Heart left ventricle (tissue), 16 donors: ENCODE data around the gene GPRIN3. TPM values are rescaled to one million over a fixed set of nuclear protein-coding genes. Genes with fewer than 3 reads are reported as not detected.

Experiments used
- ATAC-seq, 4 donors: fragments of 200-7000 bp; cut with Tn5 transposase; one replicate each; pipeline ENCODE4 v1.9.1; 2020 to 2022; ENCODE audit warnings: moderate library complexity in 4 of 4, mild to moderate bottlenecking in 3 of 4, moderate number of reproducible peaks in 1 of 4
- DNase-seq, 5 donors: peaks; one replicate each; pipeline ENCODE4 v3.0.0-alpha.2; 2020
- H3K27ac ChIP-seq, 12 donors: fragments of 200-600 bp; sonication (generic) in 4 of 12; one replicate each; pipeline versions ENCODE4 v1.5.0 to v1.8.0; 2016 to 2022; ENCODE audit warnings: mild to moderate bottlenecking in 2 of 12
- H3K27me3 ChIP-seq, 9 donors: fragments of 200-600 bp; sonication (generic) in 2 of 9; one replicate each; pipeline versions ENCODE4 v1.5.1 to v1.8.0; 2016 to 2022; ENCODE audit warnings: mild to moderate bottlenecking in 3 of 9
- H3K36me3 ChIP-seq, 9 donors: fragments of 200-600 bp; sonication (generic) in 2 of 9; one replicate each; pipeline versions ENCODE4 v1.5.0 to v1.8.0; 2018 to 2022; ENCODE audit warnings: mild to moderate bottlenecking in 2 of 9
- H3K4me1 ChIP-seq, 12 donors: fragments of 200-600 bp; sonication (generic) in 4 of 12; one replicate each; pipeline versions ENCODE4 v1.5.0 to v1.8.0; 2016 to 2022; ENCODE audit warnings: mild to moderate bottlenecking in 3 of 12
- H3K4me3 ChIP-seq, 12 donors: fragments of 200-600 bp; sonication (generic) in 4 of 12; one replicate each; pipeline versions ENCODE4 v1.5.0 to v1.8.0; 2017 to 2022; ENCODE audit warnings: mild to moderate bottlenecking in 9 of 12, moderate library complexity in 4 of 12
- H3K9me3 ChIP-seq, 12 donors: fragments of 200-600 bp; sonication (generic) in 4 of 12; one replicate each; pipeline versions ENCODE4 v1.5.0 to v1.8.0; 2016 to 2022; ENCODE audit warnings: mild to moderate bottlenecking in 1 of 12
- CTCF ChIP-seq, 12 donors: fragments of 200-600 bp; sonication (generic) in 4 of 12; IDR thresholded peaks; one replicate each; pipeline versions ENCODE4 v1.5.0 to v1.8.0; 2018 to 2022; ENCODE audit warnings: antibody characterized with exemption in 12 of 12, mild to moderate bottlenecking in 5 of 12
- POLR2A ChIP-seq, 2 donors: fragments of 450-650 bp; IDR thresholded peaks; one replicate each; pipeline ENCODE4 v1.6.1; 2017; ENCODE audit warnings: antibody characterized with exemption in 2 of 2, mild to moderate bottlenecking in 2 of 2, moderate library complexity in 2 of 2
- WGBS, 4 donors: extraction: QIAGEN DNeasy Blood & Tissue Kit in 2 of 4; methylation state at CpG; one replicate each; pipeline versions ENCODE4 v1.1.5 to v1.1.7; 2013 to 2018; 5-methylcytosine and 5-hydroxymethylcytosine counted together
- intact Hi-C, 10 donors: fragments of 100-400 bp; cut with DNase I; formaldehyde crosslinking; loops; one replicate each; pipeline versions ENCODE4 v1.11.1 to v1.14.2; 2022
- long read RNA-seq, 3 donors: library from polyadenylated mRNA; unstranded; transcript quantifications; one replicate each; pipeline ENCODE4 v2.0.0, GENCODE V29; 2020 to 2021
- polyA plus RNA-seq, 2 donors: library from polyadenylated mRNA; stranded (reverse); fragments of 200-250 nt; gene quantifications; one replicate each; pipeline ENCODE4 v1.2.3, GENCODE V29; 2013
- total RNA-seq, 9 donors: library from RNA; depleted of rRNA in 2 of 9; stranded (reverse); fragments of >200 nt in 2 of 9; fragmentation: NEBNext Ultra II Directional in 3 of 9; extraction: Animal tissue kit (Norgen Biotek cat#: 25700) in 3 of 9; gene quantifications; one replicate each; pipeline versions ENCODE4 v1.1.0 to v1.2.4, GENCODE V29; 2016 to 2023
- donor health status: ischemic (EF 13 %, LVEDD 7.1; RV severe dilation, severe dysfunction).
- donor health status: healthy with polysubstance abuse.
- donor health status: DM: no; HTN: yes; CAD: no.
- donor health status: DM: no; HTN: no; CAD: no.
- donor health status: ischemic (EF 25% LVEDD 6.9; RV normal size, moderate dysfunction).
- donor health status: ischemic (EF 25% LVEDD 5.7; RV mildly dilated, moderate dysfunction).
- donor health status: healthy.
- donor health status: DM: yes; HTN: yes; CAD: no.
- donor health status: ischemic (EF 35%, LVEDD 5.7; RV mildly dilated, moderate dysfunction).
- donor health status: nonischemic (EF 11% LVEDD 7.7; RV severe dilation, severe dysfunction).
- donor health status: DM: yes; HTN: yes; CAD: no.
- donor health status: PGD.
- donor health status: ischemic (EF 29% LVEDD 5.4; RV normal size, mild dysfunction).
- donor health status: nonischemic (EF 23%, LVEDD 6.1; RV moderate dilation, normal function).

Gene GPRIN3
- 10 to 100 TPM in 7 of 9 donors, 1 to 10 TPM in 2; 6.3 to 16.5 (median 13.8) TPM for total RNA-seq
- 1 to 10 TPM; 2.4 to 4.4 TPM for polyA plus RNA-seq
- long read RNA-seq, donor 1, full-length matches to known transcripts = 18 of 18 reads
- long read RNA-seq, donor 1, partial matches to known transcripts = 0 of 18 reads
- long read RNA-seq, donor 1, other reads (novel, unspliced or antisense) = 0 of 18 reads
- long read RNA-seq, donor 2, full-length matches to known transcripts = 30 of 31 reads
- long read RNA-seq, donor 2, partial matches to known transcripts = 0 of 31 reads
- long read RNA-seq, donor 2, other reads (novel, unspliced or antisense) = 1 of 31 reads
- long read RNA-seq, donor 3, full-length matches to known transcripts = 10 of 10 reads
- long read RNA-seq, donor 3, partial matches to known transcripts = 0 of 10 reads
- long read RNA-seq, donor 3, other reads (novel, unspliced or antisense) = 0 of 10 reads

- TF ChIP-seq POLR2A (IDR thresholded peaks at IDR 0.05) (no peak), CTCF (IDR thresholded peaks at IDR 0.05) (peak in 1 of 12 donors; percentile 9)
- peak; percentile 38 to 78 (median 68) for ATAC-seq
- intact Hi-C loops = loop anchor here in 7 of 10 donors (5.0 to 10.0 kb wide), 7 partner anchors 50 to 127 kb away; no protein-coding TSS in a partner anchor
Observed at GRCh38 chr4:89307446-89308160, at the start of gene GPRIN3. TSS of gene GPRIN3 (minus strand) at chr4:89307800. CDS start at chr4:89250110, 57,690 bp downstream.

GRCh38 chr4:89357340-89357739 is 49.7 kb upstream of the GPRIN3 start:
- no peaks in the 10 kb centered on the region for H3K9me3 ChIP-seq
- no peaks in the 10 kb centered on the region for H3K36me3 ChIP-seq
- DNase-seq (peak in 1 of 5 donors; percentile 24), ATAC-seq (no peak)
- no peak overlapping the region for H3K27ac ChIP-seq
- H3K27me3 ChIP-seq = no peaks in the 10 kb centered on the region
- no peaks in the 10 kb centered on the region for H3K4me1 ChIP-seq
- 84 to 93% (median 85%) methylated on average over 3 of the region's 3 CpGs for WGBS, 4 donors
- intact Hi-C loops = no loop called here
- H3K4me3 ChIP-seq = no peak overlapping the region
- no peak for TF ChIP-seq POLR2A (IDR thresholded peaks at IDR 0.05)
- TF ChIP-seq CTCF (IDR thresholded peaks at IDR 0.05) = no peak

More at GRCh38 chr4:89307446-89308160, at the start of gene GPRIN3:
- H3K27ac ChIP-seq = peak within 1 kb of the TSS; percentile 70 to 92 (median 79)
- H3K4me1 ChIP-seq = peaks cover 0 to 47% (median 18%) of the 10 kb centered on the region in 12 donors
- peak; percentile 66 to 84 (median 66) for DNase-seq
- peaks cover 0 to 4% (median 0%) of the 10 kb centered on the region in 9 donors for H3K27me3 ChIP-seq
- no peaks in the 10 kb centered on the region for H3K36me3 ChIP-seq
- WGBS, 4 donors = 0 to 1% (median 1%) methylated on average over 29 to 67 of the region's 67 CpGs
- H3K4me3 ChIP-seq = peak within 1 kb of the TSS; percentile 62 to 94 (median 80)
- no peaks in the 10 kb centered on the region for H3K9me3 ChIP-seq

- ATAC-seq = no peak
- H3K27me3 ChIP-seq = no peaks in the 10 kb centered on the region
- 67 to 91% (median 72%) methylated on average over 1 of the region's 1 CpG for WGBS, 4 donors
Observed at GRCh38 chr4:89356086-89356485, 48.5 kb upstream of the GPRIN3 start.

More at GRCh38 chr4:89356086-89356485, 48.5 kb upstream of the GPRIN3 start:
- Histone ChIP-seq H3K36me3 (no peaks in the 10 kb centered on the region), H3K9me3 (no peaks in the 10 kb centered on the region), H3K27ac (no peak overlapping the region), H3K4me1 (no peaks in the 10 kb centered on the region), H3K4me3 (no peak overlapping the region)
- intact Hi-C loops = no loop called here
- TF ChIP-seq CTCF (IDR thresholded peaks at IDR 0.05) (no peak), POLR2A (IDR thresholded peaks at IDR 0.05) (no peak)
- DNase-seq = no peak
